DND-41 (cell line): ENCODE measurements around the gene KCNMA1.

ENCODE experiments used
- ATAC-seq: fragments of 200-7000 bp; cut with Tn5 transposase; 3 replicates; pipeline ENCODE4 v1.9.1; 2021; ENCODE audit warnings: low read depth; ENCODE audit not compliant: insufficient read depth
- DNase-seq: peaks from one replicate; pipeline ENCODE4 v3.0.0-alpha.2; 2020
- H2AFZ ChIP-seq: 2 replicates; pipeline ENCODE4 v1.6.0; 2012; ENCODE audit warnings: low read depth, low read length
- H3K27ac ChIP-seq: 2 replicates; pipeline ENCODE4 v1.5.1; 2012; ENCODE audit warnings: low read length, inconsistent platforms
- H3K27me3 ChIP-seq: fragments of 200-600 bp; sonication (generic); 2 replicates; pipeline ENCODE4 v1.6.0; 2012; ENCODE audit warnings: low read length, mild to moderate bottlenecking, inconsistent platforms; ENCODE audit not compliant: insufficient read depth, poor library complexity
- H3K36me3 ChIP-seq: 2 replicates; pipeline ENCODE4 v1.5.1; 2012; ENCODE audit warnings: low read length, inconsistent platforms; ENCODE audit not compliant: insufficient read depth
- H3K4me1 ChIP-seq: 2 replicates; pipeline ENCODE4 v1.5.1; 2012; ENCODE audit warnings: mild to moderate bottlenecking, low read length; ENCODE audit not compliant: insufficient read depth
- H3K4me2 ChIP-seq: 2 replicates; pipeline ENCODE4 v1.6.0; 2012; ENCODE audit warnings: mild to moderate bottlenecking, moderate library complexity, low read length, inconsistent platforms; ENCODE audit not compliant: insufficient read depth
- H3K4me3 ChIP-seq, 2 experiments: fragments of 200-600 bp in 1 of 2; shearing (Covaris generic) in 1 of 2; 2 replicates each; pipeline ENCODE4 v1.5.1; 2012 to 2016; ENCODE audit warnings: inconsistent platforms in 2 of 2, low read length in 2 of 2, mild to moderate bottlenecking in 2 of 2, low read depth in 1 of 2, moderate library complexity in 1 of 2
- H3K79me2 ChIP-seq: 2 replicates; pipeline ENCODE4 v1.6.0; 2012; ENCODE audit warnings: low read length, inconsistent platforms; ENCODE audit not compliant: insufficient read depth
- H3K9ac ChIP-seq: 2 replicates; pipeline ENCODE4 v1.6.0; 2012; ENCODE audit warnings: low read depth, mild to moderate bottlenecking, inconsistent platforms, low read length, moderate library complexity
- H3K9me3 ChIP-seq: 2 replicates; pipeline ENCODE4 v1.5.1; 2012; ENCODE audit warnings: low read length, moderate library complexity, mild to moderate bottlenecking, inconsistent platforms; ENCODE audit not compliant: insufficient read depth, severe bottlenecking
- H4K20me1 ChIP-seq: 2 replicates; pipeline ENCODE4 v1.6.0; 2012; ENCODE audit warnings: low read length; ENCODE audit not compliant: insufficient read depth
- CTCF ChIP-seq: IDR thresholded peaks from 2 replicates; pipeline ENCODE4 v1.5.1; 2012; ENCODE audit warnings: borderline replicate concordance, low read length, moderate library complexity, mild to moderate bottlenecking; ENCODE audit not compliant: poor library complexity, severe bottlenecking; ENCODE audit errors: extremely low read depth
- EZH2 ChIP-seq: IDR thresholded peaks from 3 replicates; pipeline ENCODE4 v1.6.1; 2012; ENCODE audit warnings: borderline replicate concordance, low read depth, mild to moderate bottlenecking, moderate library complexity, low read length, inconsistent platforms; ENCODE audit not compliant: severe bottlenecking

Gene KCNMA1

GRCh38 chr10:76942628-76943416 is 694.8 kb downstream of the KCNMA1 start:
- H2AFZ ChIP-seq = no peak overlapping the region
- no peaks in the 10 kb centered on the region for H3K4me1 ChIP-seq
- H3K79me2 ChIP-seq = no peaks in the 10 kb centered on the region
- no peak overlapping the region for H3K4me2 ChIP-seq
- no peaks in the 10 kb centered on the region for H4K20me1 ChIP-seq
- no peak overlapping the region for H3K4me3 ChIP-seq
- ATAC-seq (no peak), DNase-seq (no peak)
- TF ChIP-seq EZH2 = no peak
- no peak for TF ChIP-seq CTCF
- H3K27ac ChIP-seq = no peak overlapping the region
- no peaks in the 10 kb centered on the region for H3K36me3 ChIP-seq
- H3K27me3 ChIP-seq = no peaks in the 10 kb centered on the region
- no peaks in the 10 kb centered on the region for H3K9me3 ChIP-seq
- H3K9ac ChIP-seq = no peak overlapping the region

GRCh38 chr10:76939933-76940468 is 697.6 kb downstream of the KCNMA1 start:
- H3K79me2 ChIP-seq = no peaks in the 10 kb centered on the region
- no peaks in the 10 kb centered on the region for H3K36me3 ChIP-seq
- H3K4me2 ChIP-seq = no peak overlapping the region
- no peaks in the 10 kb centered on the region for H3K27me3 ChIP-seq
- DNase-seq (no peak), ATAC-seq (no peak)
- no peak overlapping the region for H2AFZ ChIP-seq
- H4K20me1 ChIP-seq = no peaks in the 10 kb centered on the region
- H3K27ac ChIP-seq = no peak overlapping the region
- no peaks in the 10 kb centered on the region for H3K9me3 ChIP-seq
- no peaks in the 10 kb centered on the region for H3K4me1 ChIP-seq
- no peak overlapping the region for H3K9ac ChIP-seq
- TF ChIP-seq CTCF (no peak), EZH2 (no peak)
- H3K4me3 ChIP-seq = no peak overlapping the region

GRCh38 chr10:76937181-76937600 is 700.4 kb downstream of the KCNMA1 start:
- ATAC-seq (no peak), DNase-seq (no peak)
- TF ChIP-seq EZH2 = no peak
- no peak for TF ChIP-seq CTCF
- Histone ChIP-seq H3K9me3 (no peaks in the 10 kb centered on the region), H3K9ac (no peak overlapping the region), H3K4me3 (no peak overlapping the region), H3K4me1 (no peaks in the 10 kb centered on the region), H4K20me1 (no peaks in the 10 kb centered on the region), H3K4me2 (no peak overlapping the region), H3K27me3 (no peaks in the 10 kb centered on the region), H3K36me3 (no peaks in the 10 kb centered on the region), H2AFZ (no peak overlapping the region), H3K27ac (no peak overlapping the region), H3K79me2 (no peaks in the 10 kb centered on the region)
